Prostate gland (tissue), 2 donors: ENCODE data around the gene CHST15. TPM values are rescaled to one million over a fixed set of nuclear protein-coding genes. Genes with fewer than 3 reads are reported as not detected.

ENCODE experiments used
- DNase-seq: peaks from one replicate; pipeline ENCODE4 v3.0.0-alpha.2; 2019; ENCODE audit warnings: low spot score
- H3K27ac ChIP-seq, 2 donors: fragments of 200-600 bp; sonication (generic); 2 replicates each; pipeline ENCODE4 v1.5.1; 2017 to 2019
- H3K27me3 ChIP-seq: fragments of 200-600 bp; sonication (generic); replicated peaks from 2 replicates; pipeline ENCODE4 v1.5.1; 2019; ENCODE audit not compliant: insufficient read depth
- H3K36me3 ChIP-seq, 2 donors: fragments of 200-600 bp; sonication (generic); 1 replicate in 1 of 2; 2 replicates in 1 of 2; pipeline versions ENCODE4 v1.5.1 to v1.8.1; 2017 to 2019
- H3K4me1 ChIP-seq: fragments of 200-600 bp; sonication (generic); replicated peaks from 2 replicates; pipeline ENCODE4 v1.5.1; 2019
- H3K4me3 ChIP-seq, 2 donors: fragments of 200-600 bp; sonication (generic); 2 replicates each; pipeline ENCODE4 v1.5.1; 2017 to 2019
- H3K9me3 ChIP-seq: fragments of 200-600 bp; sonication (generic); 2 replicates; pipeline ENCODE4 v1.5.1; 2017
- POLR2A ChIP-seq: fragments of 450-650 bp; IDR thresholded peaks from one replicate; pipeline ENCODE4 v1.6.1; 2016; ENCODE audit warnings: antibody characterized with exemption, mild to moderate bottlenecking
- POLR2AphosphoS5 ChIP-seq: sonication (generic); formaldehyde crosslinking; IDR thresholded peaks from one replicate; pipeline ENCODE4 v1.6.1; 2017; ENCODE audit warnings: antibody characterized with exemption
- WGBS: methylation state at CpG from one replicate; pipeline ENCODE4 v1.1.5; 2018; 5-methylcytosine and 5-hydroxymethylcytosine counted together
- intact Hi-C: fragments of 100-400 bp; cut with DNase I; formaldehyde crosslinking; loops from one replicate; pipeline ENCODE4 v1.14.2; 2022
- total RNA-seq, 2 donors: library from RNA; depleted of rRNA; stranded (reverse); fragments of >200 nt; gene quantifications; one replicate each; pipeline ENCODE4 v1.1.0, GENCODE V29; 2016
- TF ChIP-seq, protein P1 (sequence below), 4 experiments: fragments of 200-600 bp in 2 of 4; fragments of 450-650 bp in 2 of 4; sonication (generic) in 2 of 4; IDR thresholded peaks; 1 replicate in 3 of 4; 2 replicates in 1 of 4; pipeline ENCODE4 v1.5.1; 2016 to 2019; ENCODE audit warnings: antibody characterized with exemption in 4 of 4, mild to moderate bottlenecking in 2 of 4, moderate library complexity in 2 of 4

CHST15 gene
- total RNA-seq, 2 donors from 2014 or later = 13.9 to 26.0 TPM

- H3K27ac ChIP-seq = no peak overlapping the region
- no peaks in the 10 kb centered on the region for H3K4me1 ChIP-seq
- H3K4me3 ChIP-seq = no peak overlapping the region
Observed at GRCh38 chr10:123994417-123995081, 98.8 kb downstream of the CHST15 start.

DNA sequence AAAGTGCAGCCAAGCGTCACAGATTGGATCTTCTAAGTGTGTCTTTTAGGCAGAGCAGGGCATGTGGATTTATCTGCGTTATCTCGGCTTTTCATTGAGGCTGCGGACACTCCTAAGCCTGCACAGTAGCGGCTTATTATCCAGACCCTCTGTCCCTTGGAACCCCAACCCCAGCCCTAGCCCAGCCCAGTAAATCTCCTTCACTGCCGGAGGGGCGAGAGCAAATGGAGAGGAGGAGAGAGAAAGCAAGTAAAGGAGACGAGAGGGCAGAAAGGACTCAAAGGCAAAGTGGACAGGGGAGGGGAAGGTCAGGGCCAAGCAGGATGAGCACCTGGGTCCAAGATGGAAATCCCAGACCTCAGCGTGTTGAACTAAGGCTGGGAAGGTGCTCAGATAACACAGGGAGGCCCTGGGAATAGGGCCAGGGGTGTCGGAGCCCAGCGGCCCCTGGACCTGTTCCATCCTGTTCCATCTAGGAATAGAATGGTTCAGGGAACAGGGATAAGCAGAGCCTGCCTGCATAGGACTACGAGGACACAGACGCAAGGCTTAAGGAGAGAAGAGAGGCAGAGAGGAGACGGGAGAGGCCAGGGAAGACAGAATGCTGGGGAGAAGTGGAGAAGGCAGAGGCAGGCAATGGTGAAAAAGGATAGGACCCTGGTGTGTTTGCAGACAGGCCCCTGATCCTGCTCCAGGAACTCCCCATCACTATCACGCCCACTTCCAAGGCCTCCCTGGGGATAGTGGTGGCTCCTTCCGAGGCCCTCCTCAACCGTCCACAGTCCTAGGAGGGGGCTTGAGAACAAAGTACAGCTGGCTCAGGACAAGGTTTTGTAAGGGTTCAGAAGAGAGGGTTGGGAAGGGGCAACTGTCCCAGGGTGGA lies 99.6 kb downstream of the CHST15 start:
- no peak for DNase-seq
- no peak for TF ChIP-seq POLR2AphosphoS5
- no peak for TF ChIP-seq POLR2A
- TF ChIP-seq, protein P1, sequence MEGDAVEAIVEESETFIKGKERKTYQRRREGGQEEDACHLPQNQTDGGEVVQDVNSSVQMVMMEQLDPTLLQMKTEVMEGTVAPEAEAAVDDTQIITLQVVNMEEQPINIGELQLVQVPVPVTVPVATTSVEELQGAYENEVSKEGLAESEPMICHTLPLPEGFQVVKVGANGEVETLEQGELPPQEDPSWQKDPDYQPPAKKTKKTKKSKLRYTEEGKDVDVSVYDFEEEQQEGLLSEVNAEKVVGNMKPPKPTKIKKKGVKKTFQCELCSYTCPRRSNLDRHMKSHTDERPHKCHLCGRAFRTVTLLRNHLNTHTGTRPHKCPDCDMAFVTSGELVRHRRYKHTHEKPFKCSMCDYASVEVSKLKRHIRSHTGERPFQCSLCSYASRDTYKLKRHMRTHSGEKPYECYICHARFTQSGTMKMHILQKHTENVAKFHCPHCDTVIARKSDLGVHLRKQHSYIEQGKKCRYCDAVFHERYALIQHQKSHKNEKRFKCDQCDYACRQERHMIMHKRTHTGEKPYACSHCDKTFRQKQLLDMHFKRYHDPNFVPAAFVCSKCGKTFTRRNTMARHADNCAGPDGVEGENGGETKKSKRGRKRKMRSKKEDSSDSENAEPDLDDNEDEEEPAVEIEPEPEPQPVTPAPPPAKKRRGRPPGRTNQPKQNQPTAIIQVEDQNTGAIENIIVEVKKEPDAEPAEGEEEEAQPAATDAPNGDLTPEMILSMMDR (IDR thresholded peaks at IDR 0.05) = no peak
- no peak overlapping the region for H3K27ac ChIP-seq

More at GRCh38 chr10:123994417-123995081, 98.8 kb downstream of the CHST15 start:
- H3K9me3 ChIP-seq = no peaks in the 10 kb centered on the region
- intact Hi-C loops = loop anchor here (1.0 to 5.0 kb wide), 2 partner anchors 98 to 395 kb away; partner anchors contain the start of gene CHST15
- WGBS = 3% methylated on average over 27 of the region's 30 CpGs
- DNase-seq = peak; percentile 80
- no peaks in the 10 kb centered on the region for H3K36me3 ChIP-seq
- peaks cover 7% of the 10 kb centered on the region for H3K27me3 ChIP-seq
- TF ChIP-seq POLR2AphosphoS5 (peak; percentile 24), POLR2A (no peak)
- TF ChIP-seq, protein P1 (IDR thresholded peaks at IDR 0.05) = peak; percentile 97 to 99 (median 98)

GRCh38 chr10:123991611-123992570 lies 101.5 kb downstream of the CHST15 start:
- WGBS = 19% methylated on average over 73 of the region's 92 CpGs

More for the DNA sequence above, 99.6 kb downstream of the CHST15 start:
- Histone ChIP-seq H3K4me1 (no peaks in the 10 kb centered on the region), H3K4me3 (no peak overlapping the region), H3K36me3 (no peaks in the 10 kb centered on the region), H3K9me3 (no peaks in the 10 kb centered on the region), H3K27me3 (peaks cover 7% of the 10 kb centered on the region)
- WGBS = 63% methylated on average over 17 of the region's 17 CpGs
- intact Hi-C loops = loop anchor here (5.0 kb wide), 1 partner anchor 99 kb away; the partner anchor contains the start of gene CHST15

DNA sequence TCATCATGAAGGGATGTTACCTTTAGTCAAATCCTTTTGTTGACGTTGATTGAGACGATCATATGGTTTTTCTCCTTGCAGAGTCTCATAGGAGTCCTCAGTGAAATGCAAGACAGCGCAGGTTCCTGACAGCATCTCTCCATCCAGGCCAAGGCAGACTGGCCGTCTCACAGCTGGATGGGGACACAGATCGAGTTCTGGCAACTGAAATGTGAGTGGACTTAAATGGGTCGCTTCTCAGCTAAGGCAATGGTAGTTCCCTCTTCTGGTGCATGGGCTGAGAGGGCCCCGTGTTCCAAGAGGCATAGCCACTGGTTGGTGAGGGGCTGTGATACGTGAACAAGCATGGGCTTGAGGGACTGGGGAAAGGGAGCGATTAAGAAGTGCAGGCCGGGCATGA lies 102.5 kb downstream of the CHST15 start:
- 74% methylated on average over 10 of the region's 10 CpGs for WGBS
- Histone ChIP-seq H3K27me3 (peaks cover 7% of the 10 kb centered on the region), H3K36me3 (no peaks in the 10 kb centered on the region), H3K4me3 (no peak overlapping the region), H3K9me3 (no peaks in the 10 kb centered on the region), H3K27ac (no peak overlapping the region), H3K4me1 (no peaks in the 10 kb centered on the region)
- intact Hi-C loops = loop anchor here (5.0 kb wide), 1 partner anchor 101 kb away; the partner anchor contains the start of gene CHST15
- TF ChIP-seq, protein P1 (IDR thresholded peaks at IDR 0.05) = no peak
- TF ChIP-seq POLR2A = no peak
- no peak for TF ChIP-seq POLR2AphosphoS5
- DNase-seq = no peak

More at GRCh38 chr10:123991611-123992570, 101.5 kb downstream of the CHST15 start:
- intact Hi-C loops = loop anchor here (5.0 kb wide), 1 partner anchor 100 kb away; the partner anchor contains the start of gene CHST15
- DNase-seq = no peak
- no peak overlapping the region for H3K27ac ChIP-seq
- H3K4me1 ChIP-seq = no peaks in the 10 kb centered on the region
- peaks cover 7% of the 10 kb centered on the region for H3K27me3 ChIP-seq
- H3K4me3 ChIP-seq = peak overlapping the region in 1 of 2 donors; percentile 18
- TF ChIP-seq POLR2AphosphoS5 (no peak), POLR2A (no peak)
- TF ChIP-seq, protein P1 (IDR thresholded peaks at IDR 0.05) = no peak
- no peaks in the 10 kb centered on the region for H3K36me3 ChIP-seq
- H3K9me3 ChIP-seq = no peaks in the 10 kb centered on the region
